DMS53 (cell line): Measurements from ENCODE around the gene SHISA2.
"Not testable (repeated sequence)": the region's sequence is repeated elsewhere in the genome, so short reads cannot be mapped to it uniquely, and the experiment has no call there.

Source experiments
- DNase-seq: peaks from one replicate; lab custom pipeline; 2025; lab: John Stamatoyannopoulos, UW

SHISA2 gene

DNA sequence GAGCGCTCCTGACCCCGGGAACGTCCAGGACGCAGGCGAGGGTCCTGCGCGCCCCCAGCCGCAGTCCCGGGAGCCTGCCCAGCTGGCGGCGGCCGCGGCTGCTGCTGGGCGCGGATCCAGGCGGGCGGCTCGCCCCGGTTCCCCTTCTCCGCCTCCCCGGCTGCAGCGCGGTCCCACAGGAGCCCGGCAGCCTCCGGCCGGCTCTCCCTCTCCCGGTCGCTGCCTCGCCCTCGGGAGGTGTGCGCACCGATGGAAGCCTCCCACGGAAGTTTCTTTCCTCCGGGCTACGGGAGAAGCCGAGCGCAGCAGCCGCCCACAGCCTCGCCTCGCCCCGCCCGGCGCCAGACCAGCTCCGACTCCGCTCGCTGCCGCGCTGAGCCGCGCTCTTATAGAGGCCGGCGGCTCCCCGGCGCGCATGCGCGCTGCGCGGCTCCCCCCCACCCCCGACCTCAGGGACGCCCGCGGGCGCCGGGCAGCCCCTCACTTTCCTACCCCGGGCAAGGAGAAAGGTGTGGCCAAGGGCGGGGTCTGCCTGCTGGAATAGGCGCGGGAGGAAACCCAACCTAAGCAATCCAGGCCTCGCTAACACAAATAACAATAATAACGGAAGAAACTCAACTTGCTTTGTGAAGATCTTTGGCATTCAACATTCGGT is at the start of gene SHISA2:
SHISA2 (minus strand) TSS at position 360 of the 655 bp plus-strand sequence. CDS start 1,041 bp downstream, outside the sequence.
- peak; percentile 82 for DNase-seq

DNA sequence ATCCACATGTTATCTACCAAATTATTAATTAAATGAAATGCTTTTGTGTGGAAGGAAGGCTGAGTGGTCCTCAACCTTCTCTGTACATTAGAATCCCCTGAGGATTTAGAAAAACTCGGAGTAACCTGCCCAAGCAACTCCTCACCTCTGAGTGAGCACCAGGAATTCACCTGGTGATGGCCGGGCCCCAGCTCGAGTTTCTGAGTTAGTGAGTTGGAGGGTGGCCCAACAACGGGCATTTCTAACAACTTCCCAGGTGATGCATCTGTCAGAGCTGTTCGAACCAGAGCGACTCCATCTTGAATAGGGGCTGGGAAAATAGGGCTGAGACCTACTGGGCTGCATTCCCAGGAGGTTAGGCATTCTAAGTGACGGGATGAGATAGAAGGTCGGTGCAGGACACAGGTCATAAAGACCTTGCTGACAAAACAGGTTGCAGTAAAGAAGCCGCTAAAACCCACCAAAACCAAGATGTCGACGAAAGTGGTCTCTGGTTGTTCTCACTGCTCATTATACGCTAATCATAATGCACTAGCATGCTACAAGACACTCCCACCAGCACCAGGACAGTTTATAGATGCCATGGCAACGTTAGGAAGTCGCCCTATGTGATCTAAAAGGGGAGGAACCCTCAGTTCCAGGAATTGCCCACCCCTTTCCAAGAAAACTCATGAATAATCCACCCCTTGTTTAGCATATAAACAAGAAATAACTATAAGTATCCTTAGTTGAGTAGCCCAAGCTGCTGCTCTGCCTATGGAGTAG is 44.2 kb upstream of the SHISA2 start:
- no peak for DNase-seq

DNA sequence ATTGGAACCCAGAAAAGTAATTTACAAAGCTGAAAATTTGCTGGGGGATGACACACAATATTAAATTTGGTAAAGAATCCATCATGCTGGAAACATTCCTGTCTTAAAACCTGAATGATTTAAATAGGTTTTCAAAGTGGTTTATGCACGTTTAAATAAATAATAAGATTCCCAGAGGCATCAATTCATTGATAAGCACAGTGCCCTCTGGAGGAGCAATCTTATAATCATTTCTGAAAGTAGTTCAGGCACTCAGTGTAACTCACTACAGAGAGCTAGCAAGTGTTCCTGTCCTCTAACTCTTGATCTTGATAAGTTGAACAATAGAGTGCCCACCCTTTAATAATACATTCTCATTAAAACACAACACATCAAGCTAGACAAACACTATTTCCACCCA is 43.5 kb upstream of the SHISA2 start:
- peak; percentile 19 for DNase-seq

DNA sequence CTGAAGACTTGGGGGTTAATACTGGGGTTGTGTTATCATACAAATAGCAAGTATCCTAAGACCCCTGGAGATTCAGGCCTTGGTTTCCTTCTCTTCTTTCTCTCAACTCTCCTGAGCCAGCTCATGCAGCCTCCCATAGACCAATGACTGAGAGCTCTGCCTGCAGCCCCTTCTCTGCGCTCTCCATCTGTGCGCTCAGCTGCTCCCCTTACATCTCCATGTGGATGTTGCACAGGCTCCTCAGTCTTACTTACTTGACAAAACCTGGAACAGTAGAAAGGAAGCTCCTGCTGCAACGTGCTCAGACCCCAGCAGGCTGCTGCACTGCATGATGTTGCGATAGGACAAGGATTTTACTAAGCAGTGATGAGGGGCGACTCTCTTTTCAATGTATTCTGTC is 25.0 kb upstream of the SHISA2 start:
- not testable (repeated sequence) for DNase-seq

- DNase-seq, result peak; percentile 24
These were observed 23.7 kb upstream of the SHISA2 start for GRCh38 chr13:26075498-26075897.

- no peak for DNase-seq
These were observed 22.9 kb upstream of the SHISA2 start for GRCh38 chr13:26074706-26075105.

GRCh38 chr13:26072335-26072734 is 20.5 kb upstream of the SHISA2 start:
- peak; percentile 11 for DNase-seq

DNA sequence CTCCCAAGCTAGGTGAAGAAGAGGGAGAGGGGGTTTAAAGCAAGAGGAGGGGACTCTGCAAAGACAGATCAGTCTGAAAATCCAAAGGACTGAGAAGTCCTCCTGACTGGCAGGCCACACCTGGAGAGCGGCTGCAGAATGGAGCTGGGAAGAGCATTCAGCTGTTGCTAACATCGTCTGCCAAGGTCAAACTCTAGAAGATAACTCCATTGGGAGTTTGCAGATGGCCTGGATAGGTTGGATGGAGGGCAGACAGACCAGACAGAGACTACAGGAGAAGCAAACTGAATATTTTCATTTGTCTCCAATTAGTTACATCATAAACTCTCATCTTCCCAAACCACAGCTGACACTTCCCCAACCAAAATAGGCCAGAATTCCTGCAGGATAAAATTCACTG is 19.9 kb upstream of the SHISA2 start:
- DNase-seq, result no peak

DNA sequence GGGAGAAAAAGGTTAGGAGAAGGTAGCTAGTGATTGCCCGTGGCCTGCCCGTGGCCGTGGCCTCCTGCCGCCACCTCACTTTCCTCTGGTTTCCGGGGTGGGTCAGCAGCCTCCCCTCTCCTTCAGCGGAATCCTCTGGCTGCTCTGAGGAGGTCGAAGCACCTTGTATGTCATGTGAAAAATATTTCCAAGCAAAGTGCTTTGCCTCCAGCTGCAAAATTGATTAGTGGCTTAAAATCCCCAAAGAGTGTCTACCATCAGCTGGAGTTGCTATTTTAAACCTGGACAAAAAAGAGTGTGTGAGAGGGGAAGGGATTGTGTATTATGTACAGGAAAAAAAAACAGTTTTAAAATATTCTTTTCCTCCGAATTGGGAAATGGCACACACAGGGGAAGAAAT is 17.8 kb upstream of the SHISA2 start:
- DNase-seq, result not testable (repeated sequence)

DNA sequence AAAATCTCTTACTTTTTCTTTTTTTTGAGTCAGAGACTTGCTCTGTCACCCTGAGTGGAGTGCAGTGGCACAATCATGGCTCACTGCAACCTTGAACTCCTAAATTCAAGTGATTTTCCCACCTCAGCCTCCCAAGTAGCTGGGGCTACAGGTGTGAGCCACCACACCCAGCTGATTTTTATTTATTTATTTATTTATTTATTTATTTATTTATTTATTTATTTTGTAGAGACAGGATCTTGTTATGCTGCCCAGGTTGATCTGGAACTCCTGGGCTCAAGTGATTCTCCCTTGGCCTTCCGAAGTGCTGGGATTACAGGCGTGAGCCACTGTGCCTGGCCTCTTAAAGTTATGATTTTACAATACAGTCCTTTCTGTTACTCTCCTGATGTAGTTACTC is 16.6 kb upstream of the SHISA2 start:
- not testable (repeated sequence) for DNase-seq

GRCh38 chr13:26067601-26068000 is 15.8 kb upstream of the SHISA2 start:
- DNase-seq, result no peak

- DNase-seq, result not testable (repeated sequence)
These were observed 14.7 kb upstream of the SHISA2 start for GRCh38 chr13:26066492-26066891.

DNA sequence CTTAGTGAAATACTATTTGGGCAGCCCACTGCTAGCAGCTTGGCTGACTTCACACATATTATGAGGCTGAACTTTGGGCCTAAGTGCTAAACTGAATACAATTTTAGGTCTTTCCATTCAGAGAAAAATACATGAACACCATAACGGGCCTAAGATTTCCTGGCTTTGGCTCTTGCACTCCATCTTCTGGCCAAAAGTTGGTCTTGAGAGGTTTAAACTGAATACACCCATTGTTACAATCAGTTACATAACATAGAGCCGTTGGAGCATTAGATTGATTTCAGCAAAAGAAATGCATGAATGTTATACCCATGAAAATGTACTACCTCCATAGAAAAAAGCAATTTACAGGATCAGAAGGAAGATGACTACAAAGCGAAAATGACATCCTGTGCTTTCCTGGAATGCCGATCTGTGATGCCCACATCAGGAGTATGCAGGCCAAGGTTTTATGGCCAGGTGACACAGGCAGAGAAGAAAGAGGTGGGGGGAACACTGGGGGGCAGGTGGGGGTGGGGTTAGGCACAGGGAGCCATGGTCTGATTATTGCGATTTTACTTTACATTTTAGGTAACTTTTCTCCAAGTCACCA is 11.1 kb upstream of the SHISA2 start:
- peak; percentile 79 for DNase-seq

DNA sequence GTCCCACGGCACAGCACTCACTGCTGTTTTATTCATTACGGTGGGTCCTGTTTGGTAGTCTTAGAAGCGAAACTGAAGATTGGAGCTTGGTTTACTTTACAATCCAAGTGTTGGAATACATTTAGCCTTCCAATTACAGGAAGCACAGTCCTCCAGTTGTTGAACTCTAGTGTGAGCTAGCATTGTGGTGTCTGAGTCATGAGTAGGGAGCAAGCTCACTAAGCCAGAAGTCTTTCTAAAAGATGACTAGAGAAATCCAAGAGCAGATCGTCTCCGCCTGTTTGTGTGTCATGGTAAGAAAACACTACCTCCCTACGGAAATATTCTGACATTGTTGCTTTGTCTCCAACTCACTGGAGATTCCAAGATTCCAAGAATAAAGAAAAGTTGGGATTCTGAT is 10.1 kb upstream of the SHISA2 start:
- no peak for DNase-seq

- no peak for DNase-seq
These were observed 9.4 kb upstream of the SHISA2 start for GRCh38 chr13:26061256-26061655.

DNA sequence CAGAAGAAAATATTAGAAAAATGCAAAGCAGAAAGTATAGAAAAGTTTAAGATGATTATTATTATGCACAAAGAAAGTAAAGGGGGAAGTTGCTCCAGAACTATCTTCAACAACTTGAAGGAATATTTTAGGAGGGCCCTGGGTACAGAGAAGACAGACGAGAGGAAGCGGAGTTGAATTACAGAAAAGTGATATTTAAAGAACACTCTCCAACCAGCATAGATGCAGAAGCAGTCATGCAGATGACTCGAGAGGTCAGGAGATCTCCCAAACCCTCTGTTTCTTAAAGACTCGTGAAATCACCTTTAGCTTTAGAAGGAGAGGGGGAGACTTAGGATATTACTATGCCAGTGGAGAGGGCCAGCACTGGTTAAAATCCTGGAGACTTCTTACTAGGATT is 8.5 kb upstream of the SHISA2 start:
- no peak for DNase-seq

GRCh38 chr13:26058704-26059103 is 6.9 kb upstream of the SHISA2 start:
- DNase-seq, result no peak

DNA sequence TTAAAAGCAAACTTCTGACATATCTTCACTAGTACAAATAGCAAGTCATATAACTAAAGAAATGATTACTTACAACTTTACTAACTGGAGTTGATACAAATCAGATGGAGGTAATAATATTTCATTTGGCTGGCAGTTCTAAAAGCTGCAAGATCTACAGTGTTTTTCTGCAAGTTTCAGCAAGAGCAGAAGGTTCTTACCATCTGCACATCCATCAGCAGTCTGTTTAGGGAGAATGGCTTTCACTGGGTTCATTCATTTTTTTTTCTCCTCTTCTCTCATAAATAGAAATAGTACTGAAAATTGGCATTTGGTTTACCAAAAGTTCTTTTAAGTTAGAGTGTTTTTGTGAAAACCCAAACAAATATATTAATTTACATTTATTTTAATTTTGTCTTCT is 3.1 kb upstream of the SHISA2 start:
- no peak for DNase-seq

- no peak for DNase-seq
These were observed 1.7 kb upstream of the SHISA2 start for GRCh38 chr13:26053418-26053980.

DNA sequence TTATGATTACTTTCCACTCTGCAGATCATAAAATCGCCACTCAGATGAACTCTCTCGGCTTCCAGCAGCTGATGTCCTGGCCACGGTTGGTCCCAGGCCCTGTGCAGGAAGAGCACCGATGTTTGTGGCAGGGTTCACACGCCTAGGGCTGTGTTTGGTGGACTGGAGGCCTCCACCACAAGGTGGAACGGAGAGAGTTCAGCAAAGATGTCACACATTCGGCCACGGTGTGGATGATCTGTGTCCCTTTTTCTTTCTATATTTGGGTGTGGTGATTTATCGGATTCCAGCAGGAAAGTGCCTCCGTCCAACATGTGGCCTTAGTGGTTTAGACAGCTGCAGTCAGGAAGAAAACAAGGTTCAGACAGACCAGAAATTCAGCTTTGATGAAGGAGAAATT is 521 bp upstream of the SHISA2 start:
- no peak for DNase-seq

DNA sequence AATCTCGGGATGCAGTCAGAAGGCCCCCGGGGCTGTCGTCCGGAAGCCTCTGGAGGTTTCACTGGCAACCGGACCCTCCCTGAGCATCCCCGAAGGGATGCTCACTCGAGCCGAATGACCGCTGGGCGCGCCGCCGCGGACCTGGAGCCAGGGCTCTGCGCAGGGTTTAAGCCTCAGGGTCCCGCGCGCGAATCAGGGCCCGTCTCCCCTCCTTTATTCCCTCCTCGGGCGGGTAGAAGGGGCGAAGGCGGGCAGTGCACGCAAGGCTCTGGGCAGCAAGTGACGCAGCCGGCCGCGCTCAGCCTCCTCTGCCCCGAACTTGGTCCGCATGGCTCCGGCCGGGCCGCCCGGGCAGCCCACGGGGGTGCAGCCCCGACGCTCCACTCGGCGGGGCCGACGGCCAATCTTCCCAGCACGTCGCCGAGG is 572 bp downstream of the SHISA2 start:
- peak; percentile 75 for DNase-seq

DNA sequence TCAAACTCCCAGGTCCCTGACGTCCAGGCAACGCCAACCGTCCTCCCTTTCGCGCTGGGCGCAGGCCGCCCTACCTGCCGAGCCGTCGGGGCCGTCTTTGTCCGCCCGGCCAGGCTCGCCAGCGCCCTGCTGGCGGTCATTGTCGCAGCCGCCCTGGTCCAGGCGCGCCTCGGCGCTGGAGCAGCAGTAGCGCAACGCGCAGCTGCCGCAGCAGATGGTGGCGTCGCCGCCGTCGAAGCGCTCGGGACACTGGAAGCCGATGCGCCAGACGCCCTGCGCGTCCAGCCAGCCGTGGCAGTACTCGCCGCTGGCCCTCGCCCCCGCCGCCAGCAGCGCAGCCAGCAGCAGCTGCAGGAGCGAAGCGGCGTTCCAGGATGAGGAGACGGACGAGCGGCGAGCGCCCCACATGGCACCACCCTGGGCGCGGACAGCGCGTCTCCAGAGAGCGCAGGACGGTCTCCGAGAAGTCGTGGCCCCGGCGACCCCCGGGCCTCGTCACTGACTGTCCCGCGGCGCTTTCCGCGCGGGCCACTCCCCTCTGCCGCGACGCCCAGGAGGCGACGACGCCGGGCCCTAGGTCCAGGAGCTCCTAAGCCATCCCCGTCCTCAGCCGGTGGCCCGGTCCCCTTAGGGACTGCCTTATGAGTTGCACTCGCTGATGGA is 1.1 kb downstream of the SHISA2 start:
- DNase-seq, result peak; percentile 89
